Endothelial cell of umbilical vein (primary cell): ENCODE data around the gene TGM4. TPM values are rescaled to one million over a fixed set of nuclear protein-coding genes. Genes with fewer than 3 reads are reported as not detected.

ENCODE experiments used
- Bru-seq: library from RNA; stranded (reverse); fragments of 400-500 nt; gene quantifications from one replicate; lab custom pipeline; 2021; lab: Mats Ljungman, UMichigan
- BruChase-seq, 2 experiments: library from RNA; stranded (reverse); fragments of 400-500 nt; gene quantifications; one replicate each; lab custom pipeline; 2021; lab: Mats Ljungman, UMichigan
- BruUV-seq: library from RNA; stranded (reverse); fragments of 400-500 nt; replicated peaks from 2 replicates; lab custom pipeline; 2021; lab: Mats Ljungman, UMichigan
- CTCF ChIA-PET: fragments of 300-600, 350-600 bp; sonication (Branson Sonifier 250); formaldehyde crosslinking; loops from one replicate; lab custom pipeline; 2021; ENCODE audit warnings: antibody characterized with exemption, inconsistent platforms; lab: Charles Lee
- POLR2A ChIA-PET: fragments of 300-600, 350-600 bp; sonication (Branson Sonifier 250); formaldehyde crosslinking; loops from one replicate; lab custom pipeline; 2021; ENCODE audit warnings: antibody characterized with exemption, inconsistent platforms; lab: Charles Lee
- DNase-seq: peaks from one replicate; pipeline ENCODE4 v3.0.0-alpha.2; 2011; ENCODE audit warnings: low read depth, low spot score
- FAIRE-seq: peaks from 2 replicates; lab custom pipeline; 2011; peaks lifted over from hg19 to GRCh38; lab: Jason Lieb, UNC
- H2AFZ ChIP-seq: 2 replicates; pipeline ENCODE4 v1.6.0; 2012; ENCODE audit warnings: low read depth, low read length, control low read depth, inconsistent platforms
- H3K27ac ChIP-seq: 2 replicates; pipeline ENCODE4 v1.5.1; 2011; ENCODE audit warnings: low read depth, mild to moderate bottlenecking, control low read depth, low read length, moderate library complexity; ENCODE audit not compliant: insufficient read depth
- H3K27me3 ChIP-seq, 2 experiments: 2 replicates each; pipeline versions ENCODE4 v1.6.0 to v1.6.1; 2011; ENCODE audit warnings: low read length in 2 of 2, mixed read lengths in 1 of 2; ENCODE audit not compliant: control insufficient read depth in 2 of 2, insufficient read depth in 2 of 2
- H3K36me3 ChIP-seq, 2 experiments: 2 replicates in 1 of 2; 3 replicates in 1 of 2; pipeline ENCODE4 v1.5.1; 2011; ENCODE audit warnings: low read length in 2 of 2, mild to moderate bottlenecking in 1 of 2, moderate library complexity in 1 of 2; ENCODE audit not compliant: control insufficient read depth in 2 of 2, insufficient read depth in 2 of 2; ENCODE audit errors: extremely low read depth in 1 of 2
- H3K4me1 ChIP-seq: 3 replicates; pipeline ENCODE4 v1.5.1; 2011; ENCODE audit warnings: mild to moderate bottlenecking, low read length; ENCODE audit not compliant: control insufficient read depth, insufficient read depth; ENCODE audit errors: extremely low read depth
- H3K4me2 ChIP-seq: 2 replicates; pipeline ENCODE4 v1.6.1; 2011; ENCODE audit warnings: low read length, control low read depth, mixed read lengths; ENCODE audit not compliant: insufficient read depth
- H3K4me3 ChIP-seq, 3 experiments: fragments of 200-600 bp in 1 of 3; sonication (generic), shearing (Covaris generic) in 1 of 3; replicated peaks in 1 of 3; 2 replicates each; pipeline ENCODE4 v1.5.1; 2011 to 2016; ENCODE audit warnings: control low read depth in 3 of 3, low read length in 3 of 3, mild to moderate bottlenecking in 2 of 3, inconsistent platforms in 1 of 3, low read depth in 1 of 3, moderate library complexity in 1 of 3; ENCODE audit not compliant: insufficient read depth in 1 of 3
- H3K79me2 ChIP-seq: 2 replicates; pipeline ENCODE4 v1.6.0; 2012; ENCODE audit warnings: low read length, inconsistent platforms; ENCODE audit not compliant: control insufficient read depth, insufficient read depth
- H3K9ac ChIP-seq: replicated peaks from 2 replicates; pipeline ENCODE3; 2011; ENCODE audit warnings: low read length, control low read depth; ENCODE audit not compliant: insufficient read depth; ENCODE audit errors: extremely low read depth
- H3K9me1 ChIP-seq: replicated peaks from 3 replicates; pipeline ENCODE4 v1.6.0; 2011; ENCODE audit warnings: mild to moderate bottlenecking, low read length; ENCODE audit not compliant: control insufficient read depth, insufficient read depth; ENCODE audit errors: extremely low read depth
- H3K9me3 ChIP-seq: replicated peaks from 2 replicates; pipeline ENCODE4 v1.5.1; 2012; ENCODE audit warnings: low read length, inconsistent platforms; ENCODE audit not compliant: control insufficient read depth, insufficient read depth
- H4K20me1 ChIP-seq: replicated peaks from 2 replicates; pipeline ENCODE3; 2011; ENCODE audit warnings: mild to moderate bottlenecking, low read length; ENCODE audit not compliant: control insufficient read depth, insufficient read depth; ENCODE audit errors: extremely low read depth
- EZH2 ChIP-seq: IDR thresholded peaks from 2 replicates; pipeline ENCODE4 v1.6.1; 2012; ENCODE audit warnings: borderline replicate concordance, low read depth, mild to moderate bottlenecking, moderate library complexity, low read length, inconsistent platforms; ENCODE audit not compliant: severe bottlenecking
- FOS ChIP-seq: IDR thresholded peaks from 2 replicates; pipeline ENCODE4 v1.6.1; 2011; ENCODE audit warnings: mild to moderate bottlenecking, low read length, moderate library complexity, borderline replicate concordance; ENCODE audit not compliant: insufficient read depth
- GATA2 ChIP-seq: IDR thresholded peaks from 2 replicates; pipeline ENCODE4 v1.7.0; 2011; ENCODE audit warnings: low read depth, mild to moderate bottlenecking, moderate library complexity, mixed read lengths, low read length; ENCODE audit not compliant: insufficient read length, insufficient read depth
- JUN ChIP-seq: IDR thresholded peaks from 2 replicates; pipeline ENCODE4 v1.6.1; 2011; ENCODE audit warnings: borderline replicate concordance, low read depth; ENCODE audit not compliant: insufficient read length, insufficient read depth
- POLR2AphosphoS5 ChIP-seq: IDR thresholded peaks from 2 replicates; pipeline ENCODE4 v1.6.1; 2012; ENCODE audit warnings: low read depth, mild to moderate bottlenecking, control low read depth, low read length, moderate library complexity; ENCODE audit not compliant: insufficient read depth
- dilution Hi-C: fragments of 300-500 bp; cut with MboI; formaldehyde crosslinking; loops from one replicate; pipeline ENCODE4 v1.15.0; 2019; ENCODE audit warnings: low sequenced_read_pairs; ENCODE audit not compliant: extremely low pct_ligation_motif_present
- intact Hi-C: fragments of 100-400 bp; cut with micrococcal nuclease; formaldehyde crosslinking; loops from one replicate; pipeline ENCODE4 v1.10.0; 2022
- long read RNA-seq: library from polyadenylated mRNA; stranded (forward); transcript quantifications from one replicate; pipeline ENCODE4 v2.0.0, GENCODE V29; 2021
- polyA minus RNA-seq, 3 experiments: library from RNA; depleted of rRNA, polyadenylated mRNA; stranded (reverse); fragments of >200 nt; gene quantifications; 1 replicate in 1 of 3; 2 replicates in 2 of 3; pipeline ENCODE4 v1.2.3, GENCODE V29; 2011
- polyA plus RNA-seq, 4 experiments: library from polyadenylated mRNA; depleted of rRNA in 3 of 4; stranded (reverse) in 3 of 4; unstranded in 1 of 4; fragments of >200 nt; gene quantifications; 2 replicates each; pipeline versions ENCODE4 v1.2.1 to v1.2.3, GENCODE V29; 2011 to 2012; ENCODE audit warnings: missing spikeins in 1 of 4
- total RNA-seq: library from RNA; stranded (reverse); gene quantifications from 2 replicates; pipeline ENCODE4 v1.2.3, GENCODE V29; 2021

TGM4 gene
- 0.24 and 0.39 TPM in 2 replicates for total RNA-seq
- 0.11 and 0.16 TPM in 2 replicates for polyA plus RNA-seq
- polyA plus RNA-seq (2011; cell fraction: cytosol; rRNA removed): 0.10 and 0.32 TPM in 2 replicates
- 0.53 and 1.1 TPM in 2 replicates for polyA plus RNA-seq (2011; cell fraction: nucleus; rRNA removed)
- 0.12 and 0.28 TPM in 2 replicates for polyA plus RNA-seq (2012)
- polyA minus RNA-seq: 0.44 and 1.3 TPM in 2 replicates
- polyA minus RNA-seq (2011; cell fraction: cytosol; rRNA and poly(A)+ RNA removed): not detected
- 0.48 and 1.3 TPM in 2 replicates for polyA minus RNA-seq (2011; cell fraction: nucleus; rRNA and poly(A)+ RNA removed)
- Bru-seq, nascent RNA: percentile 17 among the genes with signal in this experiment
- percentile 19 among the genes with signal in this experiment for BruChase-seq, experiment 1, labeled RNA remaining after a 6-hour chase
- BruChase-seq, experiment 2, labeled RNA remaining after a 2-hour chase: percentile 12 among the genes with signal in this experiment
- long read RNA-seq, partial matches to known transcripts: 0 of 2 reads
- long read RNA-seq, other reads (novel, unspliced or antisense): 2 of 2 reads

DNA sequence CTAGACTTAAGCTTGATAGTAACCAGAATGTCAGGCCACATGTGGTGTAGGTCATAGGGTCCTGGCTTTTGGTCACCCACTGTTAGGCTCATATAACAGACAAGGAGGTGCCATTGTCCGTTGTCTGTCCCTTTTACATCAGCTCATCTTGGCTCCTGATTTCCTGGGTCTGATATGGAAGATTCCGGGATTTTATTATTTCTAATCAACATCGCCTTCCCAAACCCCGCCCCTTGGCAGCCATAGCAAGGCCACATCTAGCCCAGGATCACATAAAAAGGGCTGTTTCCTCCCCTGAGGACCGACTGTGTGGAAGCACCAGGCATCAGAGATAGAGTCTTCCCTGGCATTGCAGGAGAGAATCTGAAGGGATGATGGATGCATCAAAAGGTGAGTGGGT lies at the start of gene TGM4:
Gene TGM4 (plus strand): TSS at position 301 of the 400 bp plus-strand sequence. CDS start 71 bp downstream, at position 372.
- intact Hi-C loops: no loop called here
- no peaks in the 10 kb centered on the region for H3K79me2 ChIP-seq
- FAIRE-seq: no peak
- no peak within 1 kb of the TSS for H3K9ac ChIP-seq
- H3K4me3 ChIP-seq: no peak within 1 kb of the TSS
- no peak within 1 kb of the TSS for H3K27ac ChIP-seq
- dilution Hi-C loops: no loop called here
- ChIA-PET POLR2A (no interaction called here), CTCF (interaction anchor here (1.0 kb wide), 1 partner anchor 342 kb away, joined by 3 read pairs; no protein-coding TSS in a partner anchor)
- H3K9me1 ChIP-seq: no peaks in the 10 kb centered on the region
- no peak for DNase-seq
- no peaks in the 10 kb centered on the region for H4K20me1 ChIP-seq
- H3K36me3 ChIP-seq: no peaks in the 10 kb centered on the region
- H3K4me2 ChIP-seq: no peak within 1 kb of the TSS
- no peaks in the 10 kb centered on the region for H3K4me1 ChIP-seq
- no peaks in the 10 kb centered on the region for H3K27me3 ChIP-seq
- H3K9me3 ChIP-seq: no peaks in the 10 kb centered on the region
- H2AFZ ChIP-seq: no peak within 1 kb of the TSS
- BruUV-seq: no TSS peak
- TF ChIP-seq JUN (no peak), GATA2 (no peak), FOS (no peak), EZH2 (no peak), POLR2AphosphoS5 (no peak)
